MCF 10A (cell line): ENCODE measurements around the gene CDH1. TPM values are rescaled to one million over a fixed set of nuclear protein-coding genes. Genes with fewer than 3 reads are reported as not detected.

Experiments
- BruUV-seq: library from RNA; stranded (reverse); fragments of 400-500 nt; replicated peaks from 2 replicates; lab custom pipeline; 2021; lab: Mats Ljungman, UMichigan
- CTCF ChIA-PET: fragments of 300-600 bp; sonication (Branson Sonifier 250); formaldehyde crosslinking; extraction: SDS; loops from one replicate; lab custom pipeline; 2021; ENCODE audit warnings: antibody characterized with exemption, inconsistent platforms; lab: Yijun Ruan, JAX
- POLR2A ChIA-PET: fragments of 300-600, 350-650 bp; sonication (Branson Sonifier 250); formaldehyde crosslinking; extraction: SDS; loops from one replicate; lab custom pipeline; 2020; ENCODE audit warnings: antibody characterized with exemption, inconsistent platforms; lab: Yijun Ruan, JAX
- DNase-seq: peaks from one replicate; pipeline ENCODE4 v3.0.0-alpha.2; 2018; ENCODE audit not compliant: unreplicated experiment
- H3K27ac Mint-ChIP-seq: one replicate; pipeline ENCODE4 v1.8.0; 2022; ENCODE audit warnings: mild to moderate bottlenecking, low read depth, mixed read lengths; ENCODE audit not compliant: unreplicated experiment
- H3K27me3 Mint-ChIP-seq: one replicate; pipeline ENCODE4 v1.8.0; 2022; ENCODE audit warnings: mixed read lengths; ENCODE audit not compliant: insufficient read depth, unreplicated experiment
- H3K36me3 Mint-ChIP-seq: one replicate; pipeline ENCODE4 v1.8.0; 2022; ENCODE audit warnings: mild to moderate bottlenecking, moderate library complexity, mixed read lengths; ENCODE audit not compliant: insufficient read depth, unreplicated experiment
- H3K4me1 Mint-ChIP-seq: one replicate; pipeline ENCODE4 v1.8.0; 2022; ENCODE audit warnings: mixed read lengths; ENCODE audit not compliant: insufficient read depth, unreplicated experiment
- H3K4me3 Mint-ChIP-seq: one replicate; pipeline ENCODE4 v1.8.0; 2022; ENCODE audit warnings: mild to moderate bottlenecking, moderate library complexity, mixed read lengths; ENCODE audit not compliant: unreplicated experiment
- H3K9me3 Mint-ChIP-seq: one replicate; pipeline ENCODE4 v1.8.0; 2022; ENCODE audit warnings: mixed read lengths; ENCODE audit not compliant: unreplicated experiment
- CTCF ChIP-seq: fragments of 200-600 bp; IDR thresholded peaks from one replicate; pipeline ENCODE4 v1.8.0; 2022; ENCODE audit warnings: antibody characterized with exemption, mild to moderate bottlenecking; ENCODE audit not compliant: unreplicated experiment
- intact Hi-C: fragments of 100-400 bp; cut with micrococcal nuclease; formaldehyde crosslinking; loops from 2 replicates; pipeline ENCODE4 v1.14.1; 2022
- total RNA-seq: library from RNA; stranded (reverse); gene quantifications from 2 replicates; pipeline ENCODE4 v1.2.3, GENCODE V29; 2022

CDH1 gene
- total RNA-seq, 1 experiment from 2014 or later = 37.6 TPM

- H3K4me1 Mint-ChIP-seq = peaks cover 14% of the 10 kb centered on the region
- H3K27ac Mint-ChIP-seq = no peak overlapping the region
- no peaks in the 10 kb centered on the region for H3K9me3 Mint-ChIP-seq
- no TSS peak for BruUV-seq
- POLR2A ChIA-PET = interaction anchor here (0.6 to 1.0 kb wide), 3 partner anchors 12 to 740 kb away, joined by 3 to 4 read pairs (median 3); partner anchors contain the start of genes DDX28 and DUS2
- DNase-seq = no peak
- no peaks in the 10 kb centered on the region for H3K27me3 Mint-ChIP-seq
- H3K4me3 Mint-ChIP-seq = no peak overlapping the region
- H3K36me3 Mint-ChIP-seq = no peaks in the 10 kb centered on the region
- no peak for TF ChIP-seq CTCF
- CTCF ChIA-PET = interaction anchor here (0.6 to 1.0 kb wide), 4 partner anchors 8 to 1138 kb away, joined by 3 to 5 read pairs (median 4); no protein-coding TSS in a partner anchor
- intact Hi-C loops = no loop called here
Measured at GRCh38 chr16:68762996-68763756, 26.1 kb downstream of the CDH1 start.

GRCh38 chr16:68764862-68765261 is 27.8 kb downstream of the CDH1 start:
- CTCF ChIA-PET = no interaction called here
- POLR2A ChIA-PET = interaction anchor here (0.7 kb wide), 1 partner anchor 9 kb away, joined by 3 read pairs; no protein-coding TSS in a partner anchor
- no TSS peak for BruUV-seq
- H3K27me3 Mint-ChIP-seq = no peaks in the 10 kb centered on the region
- H3K27ac Mint-ChIP-seq = no peak overlapping the region
- TF ChIP-seq CTCF = no peak
- no peak overlapping the region for H3K4me3 Mint-ChIP-seq
- no peaks in the 10 kb centered on the region for H3K9me3 Mint-ChIP-seq
- no peak for DNase-seq
- H3K36me3 Mint-ChIP-seq = peaks cover 7% of the 10 kb centered on the region
- intact Hi-C loops = no loop called here
- H3K4me1 Mint-ChIP-seq = peaks cover 14% of the 10 kb centered on the region

GRCh38 chr16:68767581-68767980 is 30.5 kb downstream of the CDH1 start:
- H3K4me1 Mint-ChIP-seq = no peaks in the 10 kb centered on the region
- peaks cover 18% of the 10 kb centered on the region for H3K36me3 Mint-ChIP-seq
- ChIA-PET POLR2A (interaction anchor here (0.8 to 2.7 kb wide), 4 partner anchors 10 to 35 kb away, joined by 3 to 9 read pairs (median 4); no protein-coding TSS in a partner anchor), CTCF (interaction anchor here (0.6 to 1.6 kb wide), 3 partner anchors 61 to 346 kb away, joined by 3 to 4 read pairs (median 3); no protein-coding TSS in a partner anchor)
- no peaks in the 10 kb centered on the region for H3K27me3 Mint-ChIP-seq
- BruUV-seq = no TSS peak
- H3K9me3 Mint-ChIP-seq = no peaks in the 10 kb centered on the region
- no peak overlapping the region for H3K4me3 Mint-ChIP-seq
- intact Hi-C loops = no loop called here
- no peak for TF ChIP-seq CTCF
- H3K27ac Mint-ChIP-seq = no peak overlapping the region
- no peak for DNase-seq

GRCh38 chr16:68768175-68768574 is 31.1 kb downstream of the CDH1 start:
- Mint-ChIP-seq H3K36me3 (peaks cover 18% of the 10 kb centered on the region), H3K4me3 (no peak overlapping the region), H3K4me1 (no peaks in the 10 kb centered on the region), H3K27me3 (no peaks in the 10 kb centered on the region), H3K9me3 (no peaks in the 10 kb centered on the region), H3K27ac (no peak overlapping the region)
- intact Hi-C loops = no loop called here
- no peak for TF ChIP-seq CTCF
- DNase-seq = no peak
- ChIA-PET POLR2A (interaction anchor here (1.3 to 2.7 kb wide), 3 partner anchors 10 to 31 kb away, joined by 5 to 9 read pairs (median 5); partner anchors contain the start of gene CDH1), CTCF (interaction anchor here (0.6 to 1.6 kb wide), 3 partner anchors 62 to 345 kb away, joined by 3 to 4 read pairs (median 3); no protein-coding TSS in a partner anchor)
- no TSS peak for BruUV-seq
